HG03196 (cell line): ENCODE measurements around the gene GET4.

Experiments used
- ATAC-seq: cut with Tn5 transposase; IDR thresholded peaks from one replicate; pipeline ENCODE4 v1.9.1; 2021; ENCODE audit not compliant: unreplicated experiment

Gene GET4, protein sequence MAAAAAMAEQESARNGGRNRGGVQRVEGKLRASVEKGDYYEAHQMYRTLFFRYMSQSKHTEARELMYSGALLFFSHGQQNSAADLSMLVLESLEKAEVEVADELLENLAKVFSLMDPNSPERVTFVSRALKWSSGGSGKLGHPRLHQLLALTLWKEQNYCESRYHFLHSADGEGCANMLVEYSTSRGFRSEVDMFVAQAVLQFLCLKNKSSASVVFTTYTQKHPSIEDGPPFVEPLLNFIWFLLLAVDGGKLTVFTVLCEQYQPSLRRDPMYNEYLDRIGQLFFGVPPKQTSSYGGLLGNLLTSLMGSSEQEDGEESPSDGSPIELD

DNA sequence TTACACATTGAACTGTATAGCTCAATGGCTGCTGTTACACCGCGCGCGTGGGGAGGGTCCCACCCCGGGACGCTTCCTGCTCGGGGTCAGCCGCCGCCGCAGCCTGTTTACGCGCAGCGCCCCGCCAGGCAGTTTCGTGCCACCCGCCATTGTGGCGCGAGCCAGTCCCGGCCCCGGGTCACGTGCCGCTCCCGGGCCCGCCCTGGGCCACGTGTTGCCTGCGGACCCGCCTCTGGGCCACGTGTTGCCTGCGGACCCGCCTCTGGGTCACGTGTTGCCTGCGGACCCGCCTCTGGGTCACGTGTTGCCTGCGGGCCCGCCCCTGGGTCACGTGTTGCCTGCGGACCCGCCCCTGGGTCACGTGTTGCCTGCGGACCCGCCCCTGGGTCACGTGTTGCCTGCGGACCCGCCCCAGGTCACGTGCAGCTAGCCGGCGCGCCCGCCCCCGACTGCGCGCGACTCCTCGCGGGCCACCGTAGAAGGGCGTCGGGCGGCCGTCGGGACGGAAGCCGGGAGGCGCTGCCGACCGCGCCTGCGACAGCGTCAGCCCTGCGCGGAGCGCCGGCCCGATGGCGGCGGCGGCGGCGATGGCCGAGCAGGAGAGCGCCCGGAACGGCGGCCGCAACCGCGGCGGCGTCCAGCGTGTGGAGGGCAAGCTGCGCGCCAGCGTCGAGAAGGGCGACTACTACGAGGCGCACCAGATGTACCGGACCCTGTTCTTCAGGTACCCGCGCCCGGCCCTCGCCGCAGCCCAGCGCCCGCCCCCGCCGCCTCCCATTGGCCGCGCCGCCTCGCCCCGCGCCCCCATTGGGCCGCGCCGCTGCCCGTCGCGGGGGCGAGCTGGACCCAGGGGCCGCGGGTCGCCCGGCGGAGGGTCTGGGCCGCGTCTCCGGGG lies at the start of gene GET4:
Gene GET4, plus strand, starts transcription at position 478 of the 895 bp plus-strand sequence. Its CDS starts 92 bp downstream, at position 570.
- peak; percentile 70 for ATAC-seq

DNA sequence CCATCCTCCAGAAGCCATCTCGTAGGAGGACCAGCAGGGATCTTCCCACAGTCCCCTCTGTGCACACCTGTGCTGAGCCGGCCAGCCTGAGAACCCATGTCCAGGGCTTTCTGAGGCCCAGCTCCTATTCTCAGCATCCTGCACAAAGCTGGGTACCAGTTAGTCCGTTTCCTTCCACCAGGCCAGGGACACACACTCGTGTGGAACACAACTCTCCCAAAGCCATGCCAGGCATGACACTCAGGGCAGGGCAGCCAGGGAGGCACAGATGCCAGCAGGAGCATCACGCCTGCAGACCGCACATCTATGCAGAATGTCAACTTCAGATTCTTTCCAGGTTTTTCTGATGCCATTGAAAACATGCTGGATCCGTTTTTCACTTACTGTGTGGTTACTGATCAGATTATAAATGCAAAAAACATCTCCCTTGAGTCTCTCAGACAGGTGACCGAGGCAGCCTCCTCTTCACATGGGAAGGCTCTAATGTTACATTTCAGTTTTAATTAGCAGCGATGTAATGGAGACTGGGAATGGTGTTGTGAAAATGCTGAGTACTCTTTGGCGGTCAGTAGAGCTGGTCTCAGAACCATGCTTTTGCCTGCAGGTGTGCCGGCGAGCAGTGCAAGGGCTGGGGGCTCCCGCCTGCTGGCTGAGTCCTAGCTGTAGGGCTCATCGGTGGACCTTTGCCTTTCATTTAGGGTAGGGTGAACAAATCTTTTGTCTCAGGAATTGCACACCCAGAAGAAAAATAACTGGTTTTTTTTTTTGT lies 47.4 kb upstream of the GET4 start:
- no peak for ATAC-seq

DNA sequence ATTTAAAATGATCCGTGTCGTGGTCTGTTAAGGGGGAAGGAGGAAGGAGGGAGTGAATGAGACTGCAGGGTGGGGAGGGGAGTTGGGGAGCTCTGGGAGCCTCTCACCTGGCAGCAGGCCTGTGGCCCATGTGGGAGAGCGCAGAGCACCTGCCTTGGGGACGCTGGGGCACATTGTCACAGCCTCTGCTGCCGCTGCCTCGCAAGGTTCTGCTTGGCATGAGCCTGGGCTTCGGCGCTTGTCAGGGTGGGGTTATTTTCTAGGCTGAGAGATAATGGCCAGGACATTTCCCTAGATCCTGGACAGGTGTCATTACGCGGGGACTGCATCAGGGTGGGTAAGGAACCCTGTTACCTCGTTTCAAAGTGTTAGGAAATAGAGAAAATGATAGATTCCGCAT lies 46.3 kb upstream of the GET4 start:
- ATAC-seq: no peak

DNA sequence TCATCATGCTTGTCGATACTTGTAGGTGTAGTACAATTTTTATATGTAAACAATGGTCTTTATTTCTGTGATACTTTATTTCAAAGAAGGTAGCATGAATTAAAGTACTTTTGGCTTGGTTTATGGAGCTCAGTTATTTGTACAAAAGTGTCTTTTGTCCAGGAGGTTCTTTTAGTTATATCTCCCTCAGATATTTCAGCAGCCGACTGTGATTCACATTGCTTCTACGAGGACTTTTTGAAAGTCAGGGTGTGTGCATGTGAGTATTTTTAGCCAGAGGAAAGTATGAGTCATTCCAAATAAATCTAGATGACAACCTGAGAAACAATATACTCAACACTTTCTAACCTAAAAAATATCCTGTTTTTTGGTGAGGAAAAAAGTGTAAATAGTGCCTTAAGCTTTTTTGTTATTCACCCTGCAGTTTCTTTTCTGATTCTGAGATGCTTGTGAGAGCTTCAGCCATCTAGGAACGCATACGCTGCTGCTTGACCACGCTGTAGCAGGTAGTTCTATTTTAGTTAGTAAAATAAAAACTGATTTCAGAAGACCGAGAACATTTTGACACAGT lies 44.7 kb upstream of the GET4 start:
- peak; percentile 64 for ATAC-seq

DNA sequence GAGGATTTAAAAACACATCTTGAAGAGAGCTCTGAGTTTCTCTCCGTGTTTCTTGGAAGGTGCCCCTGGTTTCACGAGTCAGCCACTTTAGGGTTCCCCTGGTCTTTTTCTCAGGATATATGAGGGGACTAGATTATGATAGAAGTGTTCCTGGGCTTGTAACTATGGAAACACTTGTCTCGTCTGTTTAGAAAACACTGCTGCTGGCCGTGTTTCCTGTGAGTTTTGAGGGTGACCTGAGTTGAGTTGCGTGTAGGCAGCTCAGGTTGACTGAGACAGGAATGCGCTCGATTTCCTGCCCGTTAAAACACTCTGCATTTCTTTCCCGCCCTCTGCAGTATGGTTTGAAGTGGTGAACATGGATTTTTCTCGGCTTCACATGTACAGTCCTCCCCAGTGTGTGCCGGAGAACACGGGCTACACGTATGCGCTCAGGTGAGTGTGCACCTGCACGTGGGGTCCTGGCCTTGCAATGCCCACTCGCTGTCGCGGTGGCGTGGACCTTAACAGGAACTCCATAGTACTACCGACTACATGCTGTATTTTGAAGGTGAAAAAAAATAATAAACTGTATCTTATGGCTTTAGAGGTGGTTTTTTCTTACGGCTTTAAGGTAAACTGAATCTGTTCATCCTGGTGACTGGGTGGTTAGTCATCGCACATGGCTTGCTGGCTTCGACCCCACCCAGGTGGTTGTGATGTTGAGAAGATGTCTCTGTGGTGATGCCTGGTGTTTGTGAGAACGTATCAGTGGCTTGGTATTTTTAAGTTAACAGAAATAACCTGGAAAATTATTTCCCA lies 44.0 kb upstream of the GET4 start, which contains the start of gene SUN1:
Gene SUN1, plus strand, starts transcription at position 310 of the 801 bp plus-strand sequence. Its CDS starts 49 bp downstream, at position 359.
- peak; percentile 37 for ATAC-seq

DNA sequence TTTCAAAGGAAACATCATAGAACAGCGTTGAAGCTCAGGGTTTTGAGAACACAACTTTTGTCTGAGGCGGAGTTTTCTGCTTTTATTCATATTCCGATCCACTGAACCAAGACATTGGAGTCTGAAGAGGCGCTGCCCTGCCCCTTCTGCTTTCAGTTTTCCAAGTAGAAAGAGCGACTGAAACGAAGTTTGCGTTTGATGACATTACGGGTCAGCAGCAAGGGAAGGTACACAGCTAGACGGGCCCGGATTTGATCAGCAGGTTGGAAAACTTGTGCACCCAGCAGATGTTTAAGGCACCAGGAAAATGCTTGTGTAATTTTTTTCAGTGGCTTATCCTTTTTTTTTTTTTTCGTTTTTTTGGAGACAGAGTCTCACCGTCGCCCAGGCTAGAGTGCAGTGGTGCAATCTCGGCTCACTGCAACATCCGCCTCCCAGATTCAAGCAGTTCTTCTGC lies 43.4 kb upstream of the GET4 start:
- ATAC-seq: no peak

DNA sequence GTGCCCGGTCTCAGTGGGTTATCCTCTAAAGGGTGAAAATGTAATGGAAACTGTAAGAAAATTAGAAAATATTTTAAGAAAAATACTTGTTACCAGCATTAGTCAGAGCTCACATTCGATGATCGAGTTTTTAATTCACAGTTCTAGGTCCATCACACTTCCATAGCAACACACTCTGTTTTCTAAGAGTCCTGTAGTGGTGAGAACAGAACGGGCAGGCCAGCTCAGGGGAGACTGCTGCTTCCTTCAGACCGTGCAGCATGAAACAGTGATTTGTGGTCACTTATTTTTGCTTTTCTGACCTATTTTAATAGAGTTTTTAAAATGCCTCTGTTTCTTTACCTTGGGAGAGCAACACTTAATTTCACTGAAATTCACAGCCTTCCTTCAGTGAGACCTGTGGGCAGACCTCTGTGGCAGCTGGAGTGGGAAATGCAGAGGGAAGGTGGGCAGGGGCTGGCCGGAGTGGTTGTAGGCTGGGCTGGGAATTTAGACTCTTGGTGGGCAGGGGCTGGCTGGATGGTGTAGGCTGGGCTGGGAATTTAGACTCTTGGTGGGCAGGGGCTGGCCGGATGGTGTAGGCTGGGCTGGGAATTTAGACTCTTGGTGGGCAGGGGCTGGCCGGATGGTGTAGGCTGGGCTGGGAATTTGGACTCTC lies 42.6 kb upstream of the GET4 start:
- no peak for ATAC-seq

DNA sequence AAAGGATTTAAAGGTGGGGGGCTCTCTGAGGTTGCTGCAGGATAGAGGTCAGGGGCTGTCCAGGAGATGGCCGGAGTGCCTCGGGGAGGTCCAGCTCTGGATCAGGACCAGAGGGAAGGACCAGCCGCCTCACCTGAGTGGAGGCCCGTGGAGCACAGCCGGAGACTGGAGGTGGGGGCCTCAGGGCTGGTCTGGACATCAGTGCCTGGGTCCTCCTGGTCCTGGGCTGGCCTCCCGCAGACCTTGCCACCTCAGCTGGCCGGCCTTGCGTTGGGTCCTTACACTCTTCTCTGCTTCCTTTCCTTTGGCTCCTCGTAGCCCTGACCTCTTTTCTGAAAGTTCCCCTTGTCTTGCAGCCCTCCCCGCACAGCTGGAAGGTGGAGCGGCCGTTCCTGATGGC lies 42.1 kb upstream of the GET4 start:
- ATAC-seq: no peak

- no peak for ATAC-seq
Observed at GRCh38 chr7:835021-835420, 41.3 kb upstream of the GET4 start.

- no peak for ATAC-seq
Observed at GRCh38 chr7:835485-836401, 40.6 kb upstream of the GET4 start.

DNA sequence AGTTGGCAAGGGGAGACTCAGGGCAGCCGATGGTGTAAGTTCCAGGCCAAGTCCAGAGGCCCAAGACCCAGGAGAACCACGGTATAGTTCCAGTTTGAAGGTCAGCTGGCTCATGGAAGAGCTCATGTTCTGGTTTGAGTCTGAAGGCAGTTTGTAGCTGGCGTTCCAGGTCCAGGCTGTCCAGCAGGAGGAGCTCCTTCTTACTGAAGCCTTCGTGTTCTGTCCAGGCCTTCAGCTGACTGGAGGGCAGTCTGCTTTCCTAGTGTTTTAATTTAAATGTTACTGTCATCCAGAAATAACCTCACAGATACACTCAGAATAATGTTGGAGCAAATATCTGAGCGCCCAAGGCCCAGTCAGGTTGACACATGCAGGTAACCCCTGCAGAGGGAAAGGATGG lies 39.9 kb upstream of the GET4 start:
- no peak for ATAC-seq

DNA sequence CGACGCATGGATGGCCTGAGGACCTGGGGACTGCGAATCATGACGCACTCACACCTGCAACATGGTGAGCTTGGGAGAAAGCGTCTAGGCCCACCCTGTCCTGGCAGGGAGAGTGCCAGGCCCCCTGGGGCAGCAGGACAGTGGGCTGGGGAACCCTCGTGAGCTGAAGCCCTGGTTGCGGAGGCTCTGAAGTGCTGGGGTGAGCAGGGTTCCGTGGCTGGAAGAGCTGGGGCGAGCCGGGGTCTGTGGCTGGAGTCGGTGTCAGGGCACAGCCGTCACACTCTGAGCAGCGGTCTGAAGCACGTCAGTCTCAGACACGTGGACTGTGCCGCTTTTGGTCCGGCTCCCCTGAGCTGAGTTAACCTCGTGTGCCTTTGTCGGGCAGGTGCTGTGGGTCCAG lies 39.4 kb upstream of the GET4 start:
- ATAC-seq: no peak

DNA sequence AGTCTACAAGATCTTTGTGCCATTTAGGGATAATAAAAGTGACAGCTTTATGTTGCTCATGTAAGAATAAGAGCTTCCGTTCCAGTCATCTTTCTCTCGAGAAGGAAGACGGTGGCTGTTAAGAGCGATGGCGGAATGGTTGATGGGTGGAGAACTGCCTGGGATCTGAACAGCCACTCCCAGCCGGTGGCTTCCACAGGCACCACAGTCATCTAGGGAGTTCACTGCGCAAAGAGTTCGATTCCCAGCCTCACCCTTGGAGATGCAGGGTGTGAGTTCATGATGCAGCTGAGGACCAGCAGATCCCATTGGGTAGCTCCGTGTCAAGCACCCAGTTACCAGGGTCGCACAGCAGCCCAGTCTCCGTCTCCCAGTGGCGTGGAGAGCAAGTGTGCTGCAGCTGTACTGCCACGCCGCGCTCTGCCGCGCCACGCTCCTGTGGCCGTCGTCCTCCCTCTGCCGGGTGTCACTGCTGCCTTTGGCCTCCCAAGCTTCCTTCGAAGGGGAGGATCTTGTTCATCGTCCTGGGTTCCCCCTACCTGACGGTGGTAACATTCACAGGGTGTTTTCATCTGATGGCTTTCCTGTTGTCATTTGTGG lies 36.3 kb upstream of the GET4 start:
- ATAC-seq: no peak

DNA sequence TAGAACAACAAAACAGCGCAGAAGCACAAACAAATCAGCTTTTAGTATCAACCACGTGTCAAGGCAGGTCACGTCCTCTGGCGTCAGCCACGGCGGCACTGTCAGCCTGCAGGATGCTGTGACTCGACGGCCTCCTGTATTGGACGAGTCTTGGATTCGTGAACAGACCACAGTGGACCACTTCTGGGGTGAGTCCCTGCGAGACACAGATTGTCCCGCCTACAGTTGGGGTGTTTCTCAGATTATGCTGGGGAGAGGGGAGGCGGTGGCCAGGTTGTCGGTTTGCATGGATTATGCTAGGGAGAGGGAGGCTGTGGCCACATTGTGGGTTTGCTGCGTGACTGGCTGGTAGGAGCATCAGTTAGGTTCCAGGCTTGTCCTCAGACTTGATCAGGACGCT lies 34.4 kb upstream of the GET4 start:
- ATAC-seq: no peak

GRCh38 chr7:842431-843031 lies 33.8 kb upstream of the GET4 start:
- ATAC-seq: no peak

- ATAC-seq: no peak
Observed at GRCh38 chr7:843230-843629, 33.1 kb upstream of the GET4 start.

DNA sequence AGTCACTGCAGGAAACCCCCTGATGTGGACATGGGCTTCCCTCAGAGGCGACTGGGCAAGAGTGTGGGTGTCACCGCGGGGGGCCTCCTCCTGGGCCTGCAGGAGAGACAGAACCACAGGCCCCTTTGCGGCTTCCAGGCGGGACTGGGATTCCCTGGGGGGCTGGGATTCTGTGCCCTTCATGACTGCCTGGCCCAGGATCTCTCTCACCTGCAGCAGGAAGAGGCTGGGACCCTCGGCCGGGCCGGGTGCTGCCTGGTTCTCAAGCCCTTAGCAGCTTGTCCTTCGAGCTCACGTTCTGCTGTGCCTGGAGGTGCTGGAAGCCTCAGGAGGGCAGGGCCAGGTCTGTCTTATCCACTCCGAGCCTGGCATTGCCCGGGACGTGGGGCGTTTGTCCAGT lies 32.3 kb upstream of the GET4 start:
- no peak for ATAC-seq

DNA sequence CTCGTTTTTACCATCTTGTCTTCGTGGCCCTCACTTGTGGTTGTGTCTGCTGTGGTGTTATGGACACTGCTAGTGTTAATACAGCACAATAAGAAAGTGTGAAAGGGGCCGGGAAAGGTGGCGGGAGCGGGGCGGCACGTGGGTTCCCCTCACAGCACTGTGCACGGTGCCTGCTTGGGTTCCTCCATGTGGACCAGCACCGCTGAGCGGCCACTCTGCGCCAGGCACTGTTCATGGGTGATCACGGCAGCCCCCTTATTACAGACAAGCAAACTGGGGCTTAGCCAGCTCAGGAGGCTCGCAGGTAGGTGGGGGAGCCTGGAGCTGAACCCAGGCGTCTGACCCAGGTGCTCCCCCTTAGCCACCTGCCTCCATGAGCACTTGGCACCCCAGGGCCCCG lies 31.8 kb upstream of the GET4 start:
- ATAC-seq: no peak
